SH-SY5Y (cell line): ENCODE measurements around the gene ERV3-1.

Experiments used
- GATA2 ChIP-seq: IDR thresholded peaks from 2 replicates; pipeline ENCODE4 v1.6.1; 2011; ENCODE audit warnings: mild to moderate bottlenecking, low read depth, low read length
- GATA3 ChIP-seq: IDR thresholded peaks from 2 replicates; pipeline ENCODE4 v1.6.1; 2011; ENCODE audit warnings: low read depth, mild to moderate bottlenecking, low read length, moderate library complexity

- TF ChIP-seq GATA3 (no peak), GATA2 (no peak)
These were observed 15.6 kb downstream of the ERV3-1 start, which contains the start of gene ZNF117 for GRCh38 chr7:64990936-64991335.
